NCI-H2227 (cell line): ENCODE measurements around the gene BAZ1B.
"Not testable (repeated sequence)": the region's sequence is repeated elsewhere in the genome, so short reads cannot be mapped to it uniquely, and the experiment has no call there.

Experiments
- DNase-seq: peaks from one replicate; lab custom pipeline; 2025; ENCODE audit not compliant: unreplicated experiment; lab: John Stamatoyannopoulos, UW

Gene BAZ1B

DNA sequence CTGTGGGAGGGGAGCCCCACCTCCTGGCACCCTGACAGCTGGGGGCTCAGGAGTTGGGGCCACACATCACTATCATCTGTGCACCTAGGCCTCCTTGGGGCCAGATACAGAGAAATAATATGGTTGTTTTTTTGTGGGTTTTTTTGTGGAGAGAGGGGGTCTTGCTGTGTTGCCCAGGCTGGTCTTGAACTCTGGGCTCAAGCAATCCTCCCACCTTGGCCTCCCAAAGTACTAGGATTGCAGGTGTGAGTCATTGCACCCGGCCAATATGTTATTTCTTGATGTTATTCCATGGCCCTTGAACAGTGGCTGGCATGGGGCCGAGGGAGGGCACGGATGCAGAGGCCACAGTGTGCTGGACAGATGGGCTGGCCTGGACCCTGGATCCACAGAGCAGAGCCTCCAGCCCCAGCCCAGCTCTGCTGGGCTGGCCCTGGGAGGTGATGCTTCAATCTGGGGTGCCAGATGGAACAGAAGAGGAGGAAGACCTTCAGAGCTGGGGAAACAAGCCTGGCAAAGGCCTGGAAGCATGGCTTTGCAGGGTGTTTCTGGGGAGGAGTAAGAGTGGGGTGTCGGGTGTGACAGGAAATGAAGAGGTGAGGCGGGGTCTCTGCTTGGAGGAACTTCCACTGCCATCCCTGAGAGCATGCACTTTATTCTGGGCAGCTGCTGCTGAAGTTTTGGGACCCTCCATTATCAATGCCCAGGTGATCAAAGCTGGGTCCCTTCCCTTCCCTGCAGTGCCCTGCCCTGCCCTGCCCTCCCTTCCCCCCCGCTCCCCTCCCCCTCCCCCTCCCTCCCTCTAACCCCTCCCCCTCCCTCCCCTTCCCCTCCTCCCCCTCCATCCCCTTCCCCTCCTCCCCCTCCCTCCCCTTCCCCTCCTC is 92.2 kb downstream of the BAZ1B start:
- no peak for DNase-seq

DNA sequence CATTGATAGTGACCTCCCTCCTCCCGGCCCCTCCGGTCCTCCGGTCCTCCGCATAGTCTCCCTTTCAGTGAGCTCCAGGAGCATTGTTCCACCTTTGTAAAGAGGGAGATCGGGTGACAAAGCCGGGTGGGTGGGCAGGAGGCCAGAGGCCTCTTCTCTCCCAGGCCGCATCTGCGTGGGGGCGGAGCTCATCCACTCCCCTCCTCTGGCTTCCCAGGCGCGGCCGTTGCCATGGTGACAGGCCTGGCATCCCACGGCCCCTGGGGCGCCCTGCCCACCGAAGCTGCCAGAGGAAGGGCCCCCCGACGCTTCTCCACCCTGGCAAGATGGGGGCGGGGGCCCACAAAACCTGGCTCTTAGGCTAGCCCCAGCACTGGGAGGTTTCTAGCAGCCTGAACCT is 92.9 kb downstream of the BAZ1B start:
- DNase-seq: peak; percentile 92

DNA sequence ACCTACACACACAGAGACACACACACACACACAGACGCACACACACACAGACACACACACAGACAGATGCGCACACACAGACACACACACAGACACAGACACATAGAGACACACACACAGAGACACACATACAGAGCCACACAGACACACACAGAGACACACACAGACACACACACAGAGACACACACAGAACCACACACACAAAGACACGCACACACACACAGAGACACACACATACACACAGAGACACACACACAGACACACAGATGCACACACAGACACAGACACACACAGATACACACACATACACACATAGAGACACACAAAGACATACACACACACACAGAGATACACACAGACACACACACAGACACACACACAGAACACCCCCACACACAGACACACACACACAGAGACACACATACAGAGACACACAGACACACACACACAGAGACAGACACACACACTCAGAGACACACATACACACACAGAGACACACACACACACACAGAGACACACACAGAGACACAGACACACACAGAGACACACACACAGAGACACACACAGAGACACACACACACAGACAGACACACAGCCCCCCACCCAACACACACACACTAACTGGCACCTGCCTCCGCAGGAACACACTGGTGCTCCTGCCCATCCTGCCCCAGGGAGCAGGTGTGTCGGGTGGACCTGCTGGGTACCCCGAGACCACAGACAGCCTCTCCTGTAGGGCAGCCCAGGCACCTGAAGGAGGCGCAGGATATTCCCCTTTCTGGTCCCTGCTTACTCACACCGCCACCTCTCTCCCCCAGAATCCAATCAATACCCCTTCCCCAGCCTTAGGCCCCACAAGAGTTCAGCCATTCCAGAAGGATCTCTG is 93.9 kb downstream of the BAZ1B start:
- DNase-seq: no peak

DNA sequence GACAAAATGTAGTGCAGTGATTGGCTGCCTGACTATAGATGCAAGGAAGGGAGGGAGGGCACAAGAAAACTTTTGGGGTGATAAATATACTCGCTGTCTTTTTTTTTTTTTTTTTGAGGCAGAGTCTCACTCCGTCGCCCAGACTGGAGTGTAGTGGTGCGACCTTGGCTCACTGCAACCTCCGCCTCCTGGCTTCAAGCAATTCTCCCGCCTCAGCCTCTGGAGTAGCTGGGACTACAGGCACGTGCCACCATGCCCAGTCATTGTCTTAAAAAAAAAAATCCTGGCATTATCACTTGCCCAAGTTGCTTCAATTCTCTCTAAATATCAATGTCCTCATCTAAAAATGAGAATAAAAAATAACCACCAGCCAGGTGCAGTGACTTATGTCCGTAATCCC is 96.1 kb downstream of the BAZ1B start:
- no peak for DNase-seq

DNA sequence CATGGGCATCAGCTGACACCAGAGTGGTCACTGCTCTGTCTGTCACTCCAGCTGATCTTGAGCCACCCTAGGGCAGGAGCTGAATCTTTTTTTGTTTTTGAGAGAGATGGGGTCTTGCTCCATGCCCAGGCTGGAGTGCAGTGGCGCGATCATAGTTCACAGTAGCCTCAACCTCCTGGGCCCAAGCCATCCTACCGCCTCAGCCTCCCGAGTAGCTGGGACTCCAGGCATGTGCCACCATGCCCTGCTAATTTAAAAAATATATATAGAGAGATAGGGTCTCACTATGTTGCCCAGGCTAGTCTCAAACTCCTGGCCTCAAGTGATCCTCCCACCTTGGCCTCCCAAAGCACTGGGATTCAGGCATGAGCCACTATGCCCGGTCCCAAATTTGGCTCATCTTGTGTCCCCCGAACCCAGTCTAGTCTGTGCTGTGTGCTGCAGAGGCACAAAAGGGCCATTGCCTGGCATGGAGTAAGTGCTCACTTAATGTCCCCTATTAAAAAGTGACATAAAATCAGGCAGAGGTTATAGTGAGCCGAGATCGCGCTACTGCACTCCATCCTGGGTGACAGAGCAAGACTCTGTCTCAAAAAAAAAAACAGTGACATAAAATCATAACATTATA is 96.6 kb downstream of the BAZ1B start:
- no peak for DNase-seq

DNA sequence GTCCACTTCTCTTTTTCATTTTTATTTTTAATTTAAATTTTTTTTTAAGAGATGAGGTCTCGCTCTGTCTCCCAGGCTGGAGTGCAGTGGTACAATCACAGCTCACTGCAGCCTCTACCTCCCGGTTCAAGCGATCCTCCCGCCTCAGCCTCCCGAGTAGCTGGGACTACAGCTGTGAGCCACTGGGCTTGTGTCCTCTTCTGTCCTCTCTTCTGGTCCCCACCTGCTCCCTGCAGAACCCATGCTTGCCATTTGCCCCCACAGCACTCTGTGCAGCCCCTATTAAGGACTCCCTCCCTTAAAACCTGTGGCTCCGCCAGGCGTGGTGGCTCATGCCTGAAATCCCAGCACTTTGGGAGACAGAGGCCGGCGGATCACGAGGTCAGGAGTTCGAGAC is 97.6 kb downstream of the BAZ1B start:
- DNase-seq: no peak

DNA sequence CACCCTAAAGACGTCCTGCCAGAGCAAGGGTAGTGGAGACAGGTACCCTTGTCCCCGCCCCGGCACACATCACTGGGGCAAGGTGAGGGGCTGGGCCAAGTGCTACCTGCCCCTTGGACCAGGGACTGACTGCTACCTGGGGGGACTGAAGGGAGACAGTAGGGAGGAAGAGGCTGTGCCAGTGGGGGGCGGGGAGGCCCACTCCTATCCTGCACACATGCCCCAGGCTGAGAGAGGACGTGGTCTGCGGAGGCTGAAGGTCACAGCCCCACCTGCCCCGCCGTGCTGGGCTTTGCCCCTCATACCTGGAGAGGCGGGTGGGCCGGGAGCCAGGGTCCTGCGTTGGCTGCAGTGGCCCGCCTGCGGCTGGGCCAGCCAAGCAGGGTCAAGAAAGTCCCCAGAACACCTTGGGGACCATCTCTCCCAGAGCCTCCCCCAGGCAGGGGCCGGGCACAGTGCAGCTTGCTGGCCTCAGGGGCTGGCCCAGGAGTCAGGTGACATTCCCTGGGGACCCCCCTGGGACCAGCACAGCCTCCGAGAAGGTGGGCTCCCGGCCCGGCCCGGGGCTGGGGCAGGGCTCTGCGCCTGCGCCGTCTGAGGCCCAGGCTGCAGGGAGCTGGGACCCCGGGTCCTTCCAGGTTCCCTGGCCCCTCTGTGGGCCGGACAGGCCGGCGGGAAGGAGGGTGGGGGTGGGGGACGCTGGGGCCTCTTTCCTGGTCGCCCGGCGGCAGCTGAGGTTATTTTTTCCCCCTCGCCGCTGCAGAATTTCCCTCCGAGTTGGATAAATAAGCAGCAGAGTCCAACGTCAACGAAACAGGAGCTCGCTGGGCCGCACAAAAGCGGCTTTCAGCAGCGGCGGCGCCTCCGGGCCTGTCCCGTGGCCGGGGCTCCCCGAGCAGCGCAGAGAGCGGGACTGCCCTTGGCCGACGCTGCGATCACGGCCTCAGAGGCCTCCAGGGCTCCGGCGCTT is 98.3 kb downstream of the BAZ1B start:
- no peak for DNase-seq

DNA sequence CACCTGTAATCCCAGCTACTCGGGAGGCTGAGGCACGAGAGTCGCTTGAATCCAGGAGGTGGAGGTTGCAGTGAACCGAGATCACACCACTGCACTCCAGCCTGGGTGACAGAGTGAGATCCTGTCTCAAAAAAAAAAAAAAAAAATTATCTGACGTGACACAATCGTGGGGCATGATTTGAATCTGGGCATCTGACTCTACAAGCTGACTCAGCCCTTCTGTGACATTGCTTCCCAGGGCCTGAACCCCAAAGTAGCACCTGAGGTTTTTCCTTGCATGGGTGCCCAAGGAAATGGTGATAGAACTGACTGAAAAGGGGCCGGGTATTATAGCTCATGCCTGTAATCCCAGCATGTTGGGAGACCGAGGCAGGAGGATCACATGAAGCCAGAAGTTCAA is 101.5 kb downstream of the BAZ1B start:
- not testable (repeated sequence) for DNase-seq

DNA sequence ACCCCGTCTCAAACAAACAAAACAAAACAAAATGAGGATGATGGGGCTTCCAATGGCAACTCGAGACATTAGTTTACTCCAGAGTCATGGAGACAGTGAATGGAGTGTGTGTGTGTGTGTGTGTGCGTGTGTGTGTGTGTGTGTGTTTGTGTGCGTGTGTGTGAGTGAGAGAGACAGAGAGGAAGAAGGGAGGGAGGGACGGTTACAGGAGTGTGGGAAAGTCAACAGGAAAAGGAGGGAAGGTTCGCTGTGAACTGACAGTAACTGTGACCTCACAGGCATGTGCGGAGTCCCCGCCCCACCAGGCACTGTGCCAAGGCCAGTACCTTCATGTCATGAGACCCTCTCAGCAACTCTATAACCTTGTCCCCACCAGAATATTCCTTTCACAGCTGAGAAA is 102.1 kb downstream of the BAZ1B start:
- DNase-seq: peak; percentile 63

DNA sequence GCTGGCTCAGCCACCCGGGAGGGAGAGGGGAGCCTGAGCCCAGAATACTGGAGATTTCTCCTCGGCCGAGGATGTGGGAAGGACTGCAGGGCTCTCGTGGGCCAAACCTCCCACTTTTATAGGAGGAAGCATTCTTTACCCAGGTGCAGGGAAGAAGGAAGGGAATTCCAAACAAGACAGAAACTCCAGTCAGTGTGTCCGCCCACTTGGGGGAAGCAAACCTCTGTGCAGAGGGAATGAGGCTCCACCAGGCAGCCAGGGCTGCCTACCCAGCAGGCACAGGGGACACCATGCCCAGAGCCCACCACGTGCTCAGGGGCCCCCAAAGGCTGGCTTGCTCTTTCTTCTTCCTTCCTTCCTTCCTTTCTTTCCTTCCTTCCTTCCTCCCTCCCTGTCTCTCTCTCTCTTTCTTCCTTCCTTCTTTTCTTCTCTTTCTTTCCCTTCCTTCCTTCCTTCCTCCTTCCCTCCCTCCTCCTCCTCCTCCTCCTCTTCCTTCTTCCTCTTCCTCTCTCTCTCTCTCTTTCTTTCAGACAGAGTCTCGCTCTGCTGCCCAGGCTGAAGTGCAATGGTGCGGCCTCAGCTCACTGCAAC is 103.9 kb downstream of the BAZ1B start:
- no peak for DNase-seq

DNA sequence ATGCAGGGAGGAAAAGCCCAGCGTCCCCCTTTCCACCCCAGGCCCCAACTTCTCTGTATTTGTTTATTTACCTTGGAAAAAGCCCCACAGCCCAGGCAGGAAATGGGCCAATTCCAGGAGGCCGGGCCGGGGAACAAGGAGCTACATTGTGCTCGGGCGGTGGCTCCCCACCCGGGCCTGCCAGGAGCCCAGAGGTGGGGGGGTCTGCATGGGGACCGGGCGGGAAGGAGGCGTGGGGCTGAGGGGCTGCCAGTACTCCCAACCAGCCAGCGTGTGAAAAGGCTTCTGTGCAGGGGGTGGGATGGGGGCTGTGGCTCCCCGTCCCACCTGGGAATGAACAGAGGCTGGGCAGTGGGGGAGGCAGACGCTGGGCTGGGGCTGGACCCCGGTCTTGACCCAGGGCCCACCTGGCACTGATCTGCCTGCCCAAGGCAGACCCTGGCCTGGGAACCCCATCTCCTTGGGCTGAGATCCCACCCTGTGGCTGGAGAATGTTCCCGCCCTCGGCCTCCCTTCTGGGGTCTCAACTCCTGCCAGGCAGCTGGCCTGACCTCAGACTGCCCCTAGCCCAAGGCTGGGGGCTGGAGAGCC is 111.5 kb downstream of the BAZ1B start:
- not testable (repeated sequence) for DNase-seq

DNA sequence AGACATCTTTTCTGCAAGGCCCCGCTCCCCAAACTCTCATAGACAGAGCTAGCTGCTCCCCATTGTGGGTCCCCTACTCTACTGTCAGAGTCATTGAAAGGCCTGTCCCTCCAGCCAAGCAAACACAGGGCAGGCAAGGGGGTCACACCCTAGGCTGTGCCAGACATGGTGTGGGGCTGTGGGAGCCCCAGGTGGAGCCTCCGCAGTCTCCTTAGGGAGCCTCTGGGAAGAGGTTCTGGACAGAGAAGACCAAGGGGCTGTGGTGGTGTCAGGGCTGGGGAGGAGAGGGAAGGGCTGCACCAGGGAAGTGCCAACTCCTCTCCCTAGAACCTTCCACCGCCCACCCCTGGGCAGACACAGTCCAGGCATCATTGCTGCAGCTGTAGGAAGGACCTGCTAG is 117.2 kb downstream of the BAZ1B start:
- DNase-seq: not testable (repeated sequence)

DNA sequence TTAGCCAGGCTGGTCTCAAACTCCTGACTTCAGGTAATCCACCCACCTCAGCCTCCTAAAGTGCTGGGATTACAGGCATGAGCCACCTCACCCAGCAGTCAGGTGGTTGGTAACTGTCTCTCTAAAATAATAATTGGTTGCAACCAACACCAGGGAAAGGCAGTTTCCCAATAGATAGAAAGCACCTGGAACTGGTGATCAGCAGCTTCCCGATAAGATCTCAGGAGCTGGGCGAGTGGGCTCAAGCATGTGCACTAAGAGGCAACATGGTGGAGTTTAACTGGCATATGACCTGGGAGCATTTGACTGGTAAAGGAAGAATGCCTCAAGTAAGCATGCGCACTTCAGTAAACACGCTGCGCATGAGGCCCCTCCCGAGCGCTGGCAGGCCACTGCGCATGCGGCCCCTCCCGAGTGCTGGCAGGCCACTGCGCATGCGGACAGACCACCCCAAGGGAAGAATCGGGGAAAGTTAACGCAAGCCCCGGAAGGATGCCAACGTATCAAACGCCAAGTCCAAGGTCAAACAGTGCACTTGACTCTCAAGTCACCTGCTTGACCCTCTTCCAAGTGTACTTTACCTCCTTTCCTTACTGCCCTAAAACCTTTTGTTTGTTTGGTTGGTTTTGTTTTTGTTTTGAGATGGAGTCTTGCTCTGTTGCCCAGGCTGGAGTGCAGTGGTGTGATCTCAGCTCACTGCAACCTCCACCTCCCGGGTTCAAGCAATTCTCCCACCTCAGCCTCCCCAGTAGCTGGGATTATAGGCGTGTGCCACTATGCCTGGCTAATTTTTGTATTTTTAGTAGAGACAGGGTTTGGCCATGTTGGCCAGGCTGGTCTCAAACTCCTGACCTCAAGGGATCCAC is 122.7 kb downstream of the BAZ1B start:
- DNase-seq: peak; percentile 90

DNA sequence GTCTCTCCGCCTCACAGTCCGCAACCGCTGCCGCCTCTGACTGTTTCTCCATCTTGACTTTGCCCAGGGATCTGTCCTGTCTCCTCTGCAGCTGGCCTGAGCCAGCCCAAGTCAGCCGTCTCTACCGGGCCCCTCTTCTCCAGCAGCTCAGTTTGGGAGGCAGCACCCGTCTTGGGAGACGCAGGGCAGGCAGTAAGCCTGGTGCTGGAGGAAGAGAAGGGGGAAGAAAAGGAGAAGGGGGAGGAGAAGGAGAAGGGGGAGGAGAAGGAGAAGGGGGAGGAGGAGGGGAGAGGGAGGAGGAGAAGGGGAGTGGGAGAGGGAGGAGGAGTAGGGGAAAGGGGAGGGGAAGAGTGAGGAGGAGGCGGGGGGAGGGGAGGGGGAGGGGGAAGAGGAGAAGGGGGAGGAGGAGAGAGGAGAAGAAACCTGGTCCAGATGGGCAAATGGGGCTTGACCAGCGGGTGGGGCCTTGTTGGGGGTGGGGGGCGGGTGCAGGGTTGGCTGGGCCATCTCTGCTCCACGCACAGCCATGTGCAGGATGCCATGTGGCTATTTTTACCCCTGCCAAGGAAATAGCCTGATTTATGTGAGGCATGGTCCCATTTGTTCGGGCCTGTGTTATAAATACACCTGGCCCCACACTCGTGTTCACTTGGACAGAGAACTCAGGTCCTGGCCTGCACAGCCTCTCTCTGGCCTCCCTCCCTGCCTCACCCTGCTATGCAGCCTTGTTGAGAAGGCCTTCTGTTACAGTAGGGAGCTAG is 124.4 kb downstream of the BAZ1B start:
- no peak for DNase-seq

DNA sequence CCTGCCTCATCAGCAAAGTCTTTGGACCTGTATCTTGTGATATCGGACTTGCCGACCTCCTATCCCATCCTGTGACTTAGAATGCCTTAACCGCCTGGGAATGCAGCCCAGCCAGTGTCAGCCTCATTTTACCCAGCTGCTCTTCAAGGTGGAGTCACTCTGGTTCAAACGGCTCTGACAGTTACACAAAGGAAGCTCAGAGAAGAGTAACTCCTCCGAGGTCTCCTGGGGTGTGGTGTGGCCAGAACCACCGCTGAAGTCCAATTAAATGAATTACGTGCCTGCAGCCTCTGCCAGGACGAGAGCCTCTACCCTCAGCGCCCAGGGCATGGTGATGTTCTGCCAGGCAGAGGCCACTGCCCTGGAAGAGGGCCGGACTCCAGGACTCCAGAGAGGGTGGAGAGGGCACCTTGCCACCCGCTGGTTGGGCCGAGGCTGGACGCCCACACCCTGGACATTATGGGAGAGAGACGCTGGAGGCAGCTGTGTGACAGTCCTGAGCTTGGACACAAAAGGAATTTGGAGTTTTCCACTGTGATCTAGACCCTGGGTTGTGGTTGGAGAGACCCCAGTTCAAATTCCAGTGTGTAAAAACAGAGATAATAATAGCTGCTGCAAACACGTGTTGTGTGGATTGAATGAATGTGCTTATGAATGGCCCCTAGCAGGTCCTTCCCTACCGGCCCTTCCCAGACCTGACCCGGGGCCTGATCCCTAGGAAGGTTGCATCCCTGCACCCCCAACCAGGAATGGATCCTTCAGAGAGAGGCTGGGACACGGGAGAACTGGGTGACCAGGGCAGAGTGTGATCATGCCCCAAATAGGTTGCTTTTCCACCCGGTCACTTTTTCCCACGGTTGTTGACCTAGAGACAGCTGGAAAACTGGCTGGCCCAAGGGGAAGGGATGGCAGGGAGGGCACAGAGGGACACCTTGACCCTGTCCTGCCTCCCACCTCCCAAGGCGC is 126.3 kb downstream of the BAZ1B start:
- no peak for DNase-seq

DNA sequence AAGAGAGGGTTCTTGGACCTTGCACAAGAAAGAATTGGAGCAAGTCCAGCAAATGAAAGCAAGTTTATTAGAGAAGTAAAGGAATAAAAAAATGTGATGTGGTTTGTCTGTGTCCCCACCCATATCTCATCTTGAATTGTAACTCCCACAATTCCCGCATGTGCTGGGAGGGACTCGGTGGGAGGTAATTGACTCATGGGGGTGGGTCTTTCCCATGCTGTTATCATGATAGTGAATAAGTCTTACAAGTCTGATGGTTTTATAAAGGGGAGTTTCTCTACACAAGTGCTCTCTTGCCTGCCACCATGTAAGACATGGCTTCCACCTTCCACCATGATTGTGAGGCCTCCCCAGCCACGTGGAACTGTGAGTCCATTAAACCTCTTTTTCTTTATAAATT is 127.7 kb downstream of the BAZ1B start:
- DNase-seq: no peak

DNA sequence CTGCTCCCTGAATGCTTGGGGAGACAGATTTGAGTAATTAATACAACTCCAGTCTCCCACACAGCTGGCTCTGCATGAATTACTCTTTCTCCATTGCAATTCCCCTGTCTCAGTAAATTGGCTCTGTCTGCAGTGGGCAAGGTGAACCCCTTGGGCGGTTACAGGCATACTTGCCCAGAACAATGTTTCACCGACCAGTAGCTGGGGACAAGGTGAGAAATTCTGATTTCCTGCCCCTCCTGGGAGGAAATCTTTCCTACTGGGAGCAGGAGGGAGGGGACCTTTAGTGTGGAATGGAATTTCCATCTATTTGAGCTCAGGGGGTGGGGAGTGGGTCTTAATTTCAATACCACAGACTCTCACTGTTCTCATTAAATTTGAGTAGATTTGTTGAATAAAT is 130.7 kb downstream of the BAZ1B start:
- no peak for DNase-seq
